K562 treated with DMSO at 1 percent for 12 hours (cell line): ENCODE data around the gene FAM83D. TPM values are rescaled to one million over a fixed set of nuclear protein-coding genes. Genes with fewer than 3 reads are reported as not detected.

Source experiments
- total RNA-seq: library from RNA; unstranded; fragments of 300-600 nt; gene quantifications from 2 replicates; pipeline ENCODE4 v1.2.3, GENCODE V29; 2022; ENCODE audit not compliant: insufficient read depth

FAM83D gene
- 12.0 and 24.6 TPM in 2 replicates for total RNA-seq

GRCh38 chr20:38926142-38926933 is at the start of gene FAM83D:
FAM83D (plus strand) TSS chr20:38926417; CDS start chr20:38926443, 26 bp downstream.

GRCh38 chr20:38962044-38962927 is 36.1 kb downstream of the FAM83D start, which contains the start of gene DHX35:
DHX35 (plus strand) TSS chr20:38962344; CDS start chr20:38962368, 24 bp downstream.

Other genes starting within 250 kb of the FAM83D start
- gene SLC32A1, start 201.9 kb upstream of the FAM83D start, total RNA-seq = not detected in 2 replicates
- 9.3 and 11.7 TPM in 2 replicates for gene ACTR5, start 178.0 kb upstream of the FAM83D start, total RNA-seq
- gene PPP1R16B, start 120.7 kb upstream of the FAM83D start, total RNA-seq = 7.5 and 12.1 TPM in 2 replicates
- gene DHX35, start 35.9 kb downstream of the FAM83D start, total RNA-seq = 3.6 and 10.5 TPM in 2 replicates